HFFc6 (cell line): ENCODE data around the gene NSL1. TPM values are rescaled to one million over a fixed set of nuclear protein-coding genes. Genes with fewer than 3 reads are reported as not detected.

ENCODE experiments used
- DNase-seq: peaks from one replicate; pipeline ENCODE4 v3.0.0-alpha.2; 2018
- H3K27ac Mint-ChIP-seq: 2 replicates; pipeline ENCODE4 v1.8.0; 2020; ENCODE audit warnings: mild to moderate bottlenecking, mixed read lengths
- H3K27me3 Mint-ChIP-seq: 2 replicates; pipeline ENCODE4 v1.8.0; 2021; ENCODE audit warnings: mild to moderate bottlenecking, moderate library complexity, mixed read lengths; ENCODE audit not compliant: insufficient read depth
- H3K36me3 Mint-ChIP-seq: 2 replicates; pipeline ENCODE4 v1.8.0; 2021; ENCODE audit warnings: low read depth, mixed read lengths
- H3K4me1 Mint-ChIP-seq: 2 replicates; pipeline ENCODE4 v1.8.0; 2020; ENCODE audit warnings: low read depth, mixed read lengths
- H3K4me3 Mint-ChIP-seq: 2 replicates; pipeline ENCODE4 v1.8.0; 2020; ENCODE audit warnings: mild to moderate bottlenecking, moderate library complexity, mixed read lengths
- H3K9me3 Mint-ChIP-seq: 2 replicates; pipeline ENCODE4 v1.8.0; 2020; ENCODE audit warnings: mild to moderate bottlenecking, mixed read lengths
- total RNA-seq, 6 experiments: library from RNA; stranded (reverse); fragmentation: NEBNext Ultra II Directional; extraction: Animal tissue kit (Norgen Biotek cat#: 25700); gene quantifications; 2 replicates in 1 of 6; 3 replicates in 5 of 6; pipeline ENCODE4 v1.2.3, GENCODE V29; 2021
- TF ChIP-seq, protein P1 (sequence below): fragments of 200-600 bp; sonication (generic); IDR thresholded peaks from 2 replicates; pipeline ENCODE4 v1.5.0; 2021; ENCODE audit warnings: antibody characterized with exemption, mild to moderate bottlenecking

The NSL1 gene
- total RNA-seq, 6 experiments from 2014 or later: 28.7 to 35.1 (median 30.4) TPM

GRCh38 chr1:212721388-212722247 is 70.0 kb downstream of the NSL1 start:
- H3K4me3 Mint-ChIP-seq: peak overlapping the region; percentile 53
- H3K27me3 Mint-ChIP-seq: no peaks in the 10 kb centered on the region; the same call in 1 of the 2 replicates
- H3K27ac Mint-ChIP-seq: no peak overlapping the region
- no peaks in the 10 kb centered on the region for H3K9me3 Mint-ChIP-seq
- H3K4me1 Mint-ChIP-seq: peaks cover 18% of the 10 kb centered on the region
- peak; percentile 82 for DNase-seq
- TF ChIP-seq, protein P1, sequence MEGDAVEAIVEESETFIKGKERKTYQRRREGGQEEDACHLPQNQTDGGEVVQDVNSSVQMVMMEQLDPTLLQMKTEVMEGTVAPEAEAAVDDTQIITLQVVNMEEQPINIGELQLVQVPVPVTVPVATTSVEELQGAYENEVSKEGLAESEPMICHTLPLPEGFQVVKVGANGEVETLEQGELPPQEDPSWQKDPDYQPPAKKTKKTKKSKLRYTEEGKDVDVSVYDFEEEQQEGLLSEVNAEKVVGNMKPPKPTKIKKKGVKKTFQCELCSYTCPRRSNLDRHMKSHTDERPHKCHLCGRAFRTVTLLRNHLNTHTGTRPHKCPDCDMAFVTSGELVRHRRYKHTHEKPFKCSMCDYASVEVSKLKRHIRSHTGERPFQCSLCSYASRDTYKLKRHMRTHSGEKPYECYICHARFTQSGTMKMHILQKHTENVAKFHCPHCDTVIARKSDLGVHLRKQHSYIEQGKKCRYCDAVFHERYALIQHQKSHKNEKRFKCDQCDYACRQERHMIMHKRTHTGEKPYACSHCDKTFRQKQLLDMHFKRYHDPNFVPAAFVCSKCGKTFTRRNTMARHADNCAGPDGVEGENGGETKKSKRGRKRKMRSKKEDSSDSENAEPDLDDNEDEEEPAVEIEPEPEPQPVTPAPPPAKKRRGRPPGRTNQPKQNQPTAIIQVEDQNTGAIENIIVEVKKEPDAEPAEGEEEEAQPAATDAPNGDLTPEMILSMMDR: no peak
- peaks cover 7% of the 10 kb centered on the region for H3K36me3 Mint-ChIP-seq

- peaks cover 18% of the 10 kb centered on the region for H3K4me1 Mint-ChIP-seq
- no peak overlapping the region for H3K4me3 Mint-ChIP-seq
- no peak for DNase-seq
- H3K36me3 Mint-ChIP-seq: peaks cover 7% of the 10 kb centered on the region
- H3K27ac Mint-ChIP-seq: no peak overlapping the region
- peaks cover under 1% of the 10 kb centered on the region for H3K27me3 Mint-ChIP-seq
- TF ChIP-seq, protein P1: no peak
- no peaks in the 10 kb centered on the region for H3K9me3 Mint-ChIP-seq
These were observed 71.9 kb downstream of the NSL1 start for GRCh38 chr1:212719633-212720032.

DNA sequence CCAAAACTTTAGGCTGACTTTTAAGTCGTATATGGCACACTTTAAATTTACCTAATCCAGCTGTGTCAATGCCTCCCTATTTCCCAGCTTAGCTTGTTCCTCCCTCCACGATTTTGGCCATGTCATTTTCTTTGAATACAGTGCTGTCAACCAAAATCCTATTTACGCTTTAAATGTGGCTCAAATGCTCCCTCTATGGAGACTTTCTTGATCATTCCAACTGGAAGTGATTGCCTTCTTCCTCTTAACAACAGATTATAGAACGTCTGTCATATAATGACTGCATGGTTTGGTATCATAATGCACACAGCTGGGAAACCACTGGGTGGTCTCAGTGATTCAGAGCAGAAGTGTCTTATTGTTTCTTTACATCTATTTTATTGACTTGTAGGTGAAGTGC is 73.1 kb downstream of the NSL1 start:
- Mint-ChIP-seq H3K27me3 (peaks cover 4% of the 10 kb centered on the region), H3K27ac (no peak overlapping the region), H3K9me3 (no peaks in the 10 kb centered on the region), H3K4me1 (peaks cover 22% of the 10 kb centered on the region), H3K4me3 (no peak overlapping the region), H3K36me3 (peaks cover 2% of the 10 kb centered on the region; the same call in 1 of the 2 replicates)
- DNase-seq: no peak
- TF ChIP-seq, protein P1: 0 out of 2 replicates have a peak, but pooled peaks have one; percentile 28

GRCh38 chr1:212716161-212716560 is 75.4 kb downstream of the NSL1 start:
- Mint-ChIP-seq H3K27ac (no peak overlapping the region), H3K27me3 (peaks cover 4% of the 10 kb centered on the region), H3K36me3 (no peaks in the 10 kb centered on the region), H3K4me3 (no peak overlapping the region), H3K9me3 (no peaks in the 10 kb centered on the region), H3K4me1 (peaks cover 26% of the 10 kb centered on the region)
- no peak for DNase-seq
- TF ChIP-seq, protein P1: no peak

DNA sequence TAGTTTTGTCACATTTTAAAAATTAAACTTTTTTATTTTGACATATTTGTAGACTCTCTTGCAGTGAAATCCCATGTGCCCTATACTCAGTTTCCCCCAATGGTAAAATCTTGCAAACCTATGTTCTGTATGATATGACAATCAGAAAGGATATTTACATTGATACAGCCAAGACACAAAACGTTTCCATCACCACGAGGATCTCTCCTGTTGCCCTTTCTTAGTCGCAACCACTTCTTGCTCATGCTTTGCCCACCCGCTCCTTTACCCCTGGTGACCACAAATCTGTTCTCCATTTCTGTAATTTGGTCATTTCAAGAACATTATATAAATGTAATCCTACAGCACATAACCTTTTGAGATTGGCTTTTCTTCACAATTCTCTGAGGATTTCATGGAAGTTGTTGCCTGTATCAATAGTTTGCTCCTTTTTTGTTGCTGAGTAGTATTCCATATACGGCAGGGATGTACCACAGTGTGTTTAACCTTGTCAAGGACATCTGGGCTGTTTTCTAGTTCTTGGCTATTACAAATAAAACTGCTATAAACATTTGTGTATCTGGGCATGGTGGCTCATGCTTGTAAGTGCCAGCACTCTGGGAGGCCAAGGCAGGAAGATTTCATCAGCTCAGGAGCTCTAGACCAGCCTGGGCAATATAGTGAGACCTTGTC is 78.0 kb downstream of the NSL1 start:
- TF ChIP-seq, protein P1: no peak
- Mint-ChIP-seq H3K4me3 (no peak overlapping the region), H3K4me1 (peaks cover 24% of the 10 kb centered on the region), H3K36me3 (no peaks in the 10 kb centered on the region), H3K27me3 (peaks cover 8% of the 10 kb centered on the region), H3K27ac (peak overlapping the region; percentile 70; the same call in 1 of the 2 replicates), H3K9me3 (no peaks in the 10 kb centered on the region)
- DNase-seq: no peak
